Measurements from ENCODE around the gene FBXO38.

Gene FBXO38

DNA sequence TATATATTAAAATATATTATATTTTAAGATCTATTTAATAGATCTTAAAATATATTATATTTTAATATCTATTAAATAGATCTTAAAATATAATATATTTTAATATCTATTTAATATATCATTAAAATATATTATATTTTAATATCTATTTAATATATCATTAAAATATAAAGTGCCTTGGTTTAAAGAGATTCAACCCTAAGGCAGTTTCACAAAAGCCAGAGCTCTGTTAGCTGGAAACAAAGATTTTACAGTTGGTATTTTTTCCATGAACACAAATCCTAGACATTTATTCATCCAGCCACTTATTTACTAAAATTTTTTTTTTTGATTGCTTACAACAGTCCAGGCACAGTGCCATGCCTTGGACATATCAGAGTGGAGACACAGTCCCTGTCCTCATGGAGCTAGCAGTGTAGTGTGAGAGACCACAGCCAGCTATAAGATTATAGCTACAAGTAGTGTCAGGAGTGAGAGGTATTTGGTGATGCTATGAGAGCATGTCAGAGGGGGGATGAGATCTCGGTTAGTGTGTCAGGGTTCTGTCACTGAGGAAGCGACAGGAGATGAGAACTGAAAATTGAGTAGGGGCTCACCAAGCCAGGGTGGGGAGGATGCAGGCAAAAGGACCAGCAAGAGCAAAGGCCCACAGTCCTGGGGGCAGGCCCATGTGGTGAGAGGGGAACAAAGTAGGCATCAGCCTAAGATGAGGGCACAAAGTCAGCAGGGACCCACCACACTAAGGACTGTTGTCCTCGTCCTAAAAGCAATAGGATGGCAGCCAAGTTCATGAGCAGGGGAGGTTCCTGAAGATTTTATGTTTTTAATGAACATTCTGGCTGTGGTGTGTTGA is 74.5 kb downstream of the FBXO38 start (continued):
- TF ChIP-seq ZBTB49 (tag by site-specific recombination; IDR thresholded peaks at IDR 0.05; ENCODE audit: low read depth) (no peak), ZSCAN30 (tag by site-specific recombination; IDR thresholded peaks at IDR 0.05) (no peak), ZNF513 (tag by site-specific recombination; IDR thresholded peaks at IDR 0.05) (no peak), ZNF510 (tag by site-specific recombination; IDR thresholded peaks at IDR 0.05; ENCODE audit: insufficient replicate concordance) (no peak), BCL11A (tag by site-specific recombination; IDR thresholded peaks at IDR 0.05; ENCODE audit: low read depth) (no peak)
- TF ChIP-seq, protein P1, sequence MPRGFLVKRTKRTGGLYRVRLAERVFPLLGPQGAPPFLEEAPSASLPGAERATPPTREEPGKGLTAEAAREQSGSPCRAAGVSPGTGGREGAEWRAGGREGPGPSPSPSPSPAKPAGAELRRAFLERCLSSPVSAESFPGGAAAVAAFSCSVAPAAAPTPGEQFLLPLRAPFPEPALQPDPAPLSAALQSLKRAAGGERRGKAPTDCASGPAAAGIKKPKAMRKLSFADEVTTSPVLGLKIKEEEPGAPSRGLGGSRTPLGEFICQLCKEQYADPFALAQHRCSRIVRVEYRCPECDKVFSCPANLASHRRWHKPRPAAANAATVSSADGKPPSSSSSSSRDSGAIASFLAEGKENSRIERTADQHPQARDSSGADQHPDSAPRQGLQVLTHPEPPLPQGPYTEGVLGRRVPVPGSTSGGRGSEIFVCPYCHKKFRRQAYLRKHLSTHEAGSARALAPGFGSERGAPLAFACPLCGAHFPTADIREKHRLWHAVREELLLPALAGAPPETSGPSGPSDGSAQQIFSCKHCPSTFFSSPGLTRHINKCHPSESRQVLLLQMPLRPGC (tag by site-specific recombination; IDR thresholded peaks at IDR 0.05) = no peak

DNA sequence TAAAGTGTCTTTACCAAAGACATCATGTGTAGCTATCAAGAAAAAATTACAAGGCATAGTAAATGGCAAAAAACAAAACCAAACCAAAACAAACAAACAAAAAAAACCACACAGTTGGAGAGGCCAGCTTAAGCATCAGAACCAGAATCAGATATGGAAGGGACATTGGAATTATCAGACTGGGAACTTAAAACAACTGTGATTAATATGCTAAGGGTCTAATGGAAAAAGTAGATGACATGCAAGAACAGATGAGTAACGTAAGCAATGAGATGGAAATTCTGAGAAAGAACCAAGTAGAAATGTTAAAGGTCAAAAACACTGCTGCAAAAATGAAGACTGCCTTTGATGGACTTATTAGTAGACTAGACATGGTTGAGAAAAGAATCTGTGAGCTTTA is 75.9 kb downstream of the FBXO38 start:
- Histone ChIP-seq H3K36me3 (ENCODE audit: control insufficient read depth in 2 of 2, insufficient read depth in 1 of 2, low read length in 2 of 2) (no peaks in the 10 kb centered on the region), H3K9me3 (ENCODE audit: control insufficient read depth, insufficient read depth, low read depth, low read length) (no peaks in the 10 kb centered on the region), H3K4me3 (ENCODE audit: low read depth, low read length) (no peak overlapping the region), H3K27ac (ENCODE audit: extremely low read depth, low read depth, low read length) (no peak overlapping the region), H3K4me1 (ENCODE audit: control insufficient read depth, insufficient read depth, low read length) (no peaks in the 10 kb centered on the region)
- TF ChIP-seq, protein P2, sequence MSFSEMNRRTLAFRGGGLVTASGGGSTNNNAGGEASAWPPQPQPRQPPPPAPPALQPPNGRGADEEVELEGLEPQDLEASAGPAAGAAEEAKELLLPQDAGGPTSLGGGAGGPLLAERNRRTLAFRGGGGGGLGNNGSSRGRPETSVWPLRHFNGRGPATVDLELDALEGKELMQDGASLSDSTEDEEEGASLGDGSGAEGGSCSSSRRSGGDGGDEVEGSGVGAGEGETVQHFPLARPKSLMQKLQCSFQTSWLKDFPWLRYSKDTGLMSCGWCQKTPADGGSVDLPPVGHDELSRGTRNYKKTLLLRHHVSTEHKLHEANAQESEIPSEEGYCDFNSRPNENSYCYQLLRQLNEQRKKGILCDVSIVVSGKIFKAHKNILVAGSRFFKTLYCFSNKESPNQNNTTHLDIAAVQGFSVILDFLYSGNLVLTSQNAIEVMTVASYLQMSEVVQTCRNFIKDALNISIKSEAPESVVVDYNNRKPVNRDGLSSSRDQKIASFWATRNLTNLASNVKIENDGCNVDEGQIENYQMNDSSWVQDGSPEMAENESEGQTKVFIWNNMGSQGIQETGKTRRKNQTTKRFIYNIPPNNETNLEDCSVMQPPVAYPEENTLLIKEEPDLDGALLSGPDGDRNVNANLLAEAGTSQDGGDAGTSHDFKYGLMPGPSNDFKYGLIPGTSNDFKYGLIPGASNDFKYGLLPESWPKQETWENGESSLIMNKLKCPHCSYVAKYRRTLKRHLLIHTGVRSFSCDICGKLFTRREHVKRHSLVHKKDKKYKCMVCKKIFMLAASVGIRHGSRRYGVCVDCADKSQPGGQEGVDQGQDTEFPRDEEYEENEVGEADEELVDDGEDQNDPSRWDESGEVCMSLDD (tag by site-specific recombination; IDR thresholded peaks at IDR 0.05) = no peak
- TF ChIP-seq ZIC2 (tag by site-specific recombination; IDR thresholded peaks at IDR 0.05) = no peak
- POLR2A ChIA-PET = no interaction called here
- CTCF ChIA-PET = interaction anchor here (0.7 to 2.1 kb wide), 2 partner anchors 271 to 766 kb away, joined by 3 to 9 read pairs; no protein-coding TSS in a partner anchor

DNA sequence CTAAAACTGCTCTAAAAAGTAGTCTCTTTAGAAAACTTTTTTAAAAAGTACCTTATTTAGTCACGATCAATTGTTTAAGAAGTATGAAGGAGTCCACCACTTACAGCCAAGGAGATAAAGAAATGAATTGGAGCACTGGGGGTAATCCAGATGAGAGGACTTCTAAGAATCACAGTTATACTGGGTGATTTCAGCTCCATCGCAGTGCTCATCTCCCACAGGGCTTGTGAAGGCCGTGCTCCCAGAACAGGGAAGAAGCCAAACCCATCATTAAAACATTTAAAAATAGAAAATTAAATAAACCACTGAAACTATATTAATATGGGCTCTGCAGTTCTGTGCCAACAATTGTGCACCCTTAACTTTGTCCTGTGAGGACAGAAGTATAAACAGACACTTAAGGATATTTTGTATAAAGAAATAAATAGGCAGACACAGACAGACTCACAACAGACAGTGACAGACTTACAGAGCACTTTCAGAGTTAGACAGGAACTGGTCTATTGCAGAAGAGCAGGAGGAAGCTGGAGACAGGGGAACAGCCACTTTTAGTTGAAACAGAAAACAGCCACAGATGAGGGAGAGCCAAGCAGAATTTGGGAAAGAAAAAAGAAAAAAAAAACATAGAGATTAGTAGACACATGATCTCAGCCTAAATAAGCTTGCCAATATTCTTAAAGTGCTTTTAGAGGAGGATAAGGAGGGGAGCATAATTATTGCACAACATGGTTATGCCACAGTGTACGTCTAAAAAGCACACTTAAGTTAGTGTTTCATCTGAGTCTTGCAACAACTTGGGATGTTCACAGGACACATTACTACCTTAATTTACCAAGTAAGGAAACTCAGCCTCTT is 81.8 kb downstream of the FBXO38 start:
- ChIA-PET CTCF (interaction anchor here (0.6 to 1.8 kb wide), 2 partner anchors 19 to 265 kb away, joined by 3 to 9 read pairs; no protein-coding TSS in a partner anchor), POLR2A (no interaction called here)
- Histone ChIP-seq H3K4me1 (ENCODE audit: control insufficient read depth, insufficient read depth, low read length) (no peaks in the 10 kb centered on the region), H3K9me3 (ENCODE audit: control insufficient read depth, insufficient read depth, low read depth, low read length) (no peaks in the 10 kb centered on the region), H3K36me3 (ENCODE audit: control insufficient read depth in 2 of 2, insufficient read depth in 1 of 2, low read length in 2 of 2) (no peaks in the 10 kb centered on the region), H3K27ac (ENCODE audit: extremely low read depth, low read depth, low read length) (no peak overlapping the region), H3K4me3 (ENCODE audit: low read depth, low read length) (no peak overlapping the region)
- TF ChIP-seq ZNF549 (tag by site-specific recombination; IDR thresholded peaks at IDR 0.05) (no peak), ZNF707 (tag by site-specific recombination; IDR thresholded peaks at IDR 0.05) (no peak), ZNF404 (tag by site-specific recombination; IDR thresholded peaks at IDR 0.05) (no peak), ZSCAN23 (tag by site-specific recombination; IDR thresholded peaks at IDR 0.05) (no peak), ZNF791 (tag by site-specific recombination; IDR thresholded peaks at IDR 0.05) (no peak), ZNF544 (tag by site-specific recombination; IDR thresholded peaks at IDR 0.05) (no peak), ZNF785 (tag by site-specific recombination; IDR thresholded peaks at IDR 0.05) (no peak), ZSCAN4 (tag by site-specific recombination; IDR thresholded peaks at IDR 0.05) (no peak), SALL2 (tag by site-specific recombination; IDR thresholded peaks at IDR 0.05; ENCODE audit: borderline replicate concordance) (no peak), ZNF529 (tag by site-specific recombination; IDR thresholded peaks at IDR 0.05; ENCODE audit: insufficient replicate concordance) (no peak), ZNF626 (tag by site-specific recombination; IDR thresholded peaks at IDR 0.05) (no peak), ZFP3 (tag by site-specific recombination; IDR thresholded peaks at IDR 0.05; ENCODE audit: low read depth) (no peak)
